HTERT RPE-1 (cell line): ENCODE data around the gene RCSD1.
"Not testable (repeated sequence)": the region's sequence is repeated elsewhere in the genome, so short reads cannot be mapped to it uniquely, and the experiment has no call there.

Experiments used
- in situ Hi-C: fragments of 300-500 bp; cut with MboI; formaldehyde crosslinking; loops from 4 replicates; pipeline ENCODE4 v1.14.3; 2020; ENCODE audit warnings: low sequenced_read_pairs

RCSD1 gene

DNA sequence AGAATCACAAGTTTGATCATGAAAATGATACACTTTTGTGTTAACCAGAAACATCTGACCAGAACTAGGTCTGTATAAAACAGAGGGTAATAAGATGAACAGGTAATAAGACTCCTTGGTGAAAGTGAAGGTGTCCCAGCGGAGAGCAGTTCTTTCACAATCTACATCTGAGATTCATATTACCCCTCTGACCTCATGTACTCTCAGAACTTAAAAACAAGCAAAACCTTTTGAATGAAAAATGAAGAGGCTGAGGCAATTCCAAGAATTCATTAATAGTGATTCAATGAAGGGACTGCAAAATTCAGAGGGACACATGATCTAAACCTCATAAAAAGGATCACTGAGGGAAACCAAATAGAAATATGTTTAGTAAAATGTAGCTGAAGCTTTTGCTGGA lies 80.8 kb downstream of the RCSD1 start:
- in situ Hi-C loops = no loop called here

DNA sequence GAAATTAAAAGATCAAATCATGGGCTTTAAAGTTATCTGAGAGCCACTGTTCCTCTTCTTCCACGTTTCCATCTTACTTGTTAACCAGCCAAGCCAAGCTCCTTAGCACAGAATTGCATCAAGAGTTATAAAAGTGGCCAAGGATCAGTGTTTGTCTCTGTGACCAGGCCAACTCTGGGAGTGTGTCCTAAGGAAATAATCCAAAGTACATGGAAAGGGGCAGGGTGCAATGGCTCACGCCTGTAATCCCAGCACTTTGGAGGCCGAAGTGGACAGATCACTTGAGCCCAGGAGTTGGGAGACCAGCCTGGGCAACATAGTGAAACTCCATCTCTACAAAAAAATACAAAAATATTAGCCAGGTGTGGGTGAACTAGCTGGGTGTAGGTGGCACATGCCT lies 81.8 kb downstream of the RCSD1 start:
- in situ Hi-C loops = no loop called here

DNA sequence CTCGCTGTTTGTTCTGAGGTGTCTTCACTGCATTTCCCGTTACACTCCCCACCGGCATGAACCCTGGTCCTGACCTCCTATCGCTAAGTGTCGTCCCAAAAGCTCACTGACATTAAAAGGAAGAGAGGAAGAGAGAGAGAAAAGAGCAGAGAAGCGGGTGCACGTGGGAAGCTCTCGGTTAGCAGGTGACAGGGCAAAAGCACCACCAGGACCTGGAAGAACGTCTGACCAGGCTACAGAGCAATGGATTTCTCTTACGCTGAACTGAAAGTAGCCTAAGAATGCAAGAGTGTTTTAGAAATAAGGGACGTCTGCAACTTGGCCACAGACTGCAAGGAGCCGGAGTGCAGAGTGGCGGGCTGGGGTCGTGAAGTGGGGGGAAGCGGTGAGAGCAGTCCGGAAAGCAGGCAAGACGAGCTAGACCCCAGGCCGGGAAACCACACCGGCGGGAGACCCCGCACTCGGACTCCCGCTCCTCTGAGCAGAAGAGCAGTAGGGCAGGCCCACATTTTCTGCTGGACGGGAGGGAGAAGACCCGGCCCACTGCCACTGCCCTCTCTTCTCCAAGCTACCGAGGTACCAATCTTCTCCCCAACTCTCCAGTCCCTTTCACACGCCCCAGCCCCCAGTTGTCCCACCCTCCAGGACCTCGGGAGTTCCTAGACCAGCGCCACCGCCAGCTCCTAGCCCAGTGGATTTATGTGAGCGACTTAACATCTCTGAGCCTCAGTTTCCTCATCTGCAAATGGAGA lies 83.5 kb downstream of the RCSD1 start:
- in situ Hi-C loops = no loop called here

DNA sequence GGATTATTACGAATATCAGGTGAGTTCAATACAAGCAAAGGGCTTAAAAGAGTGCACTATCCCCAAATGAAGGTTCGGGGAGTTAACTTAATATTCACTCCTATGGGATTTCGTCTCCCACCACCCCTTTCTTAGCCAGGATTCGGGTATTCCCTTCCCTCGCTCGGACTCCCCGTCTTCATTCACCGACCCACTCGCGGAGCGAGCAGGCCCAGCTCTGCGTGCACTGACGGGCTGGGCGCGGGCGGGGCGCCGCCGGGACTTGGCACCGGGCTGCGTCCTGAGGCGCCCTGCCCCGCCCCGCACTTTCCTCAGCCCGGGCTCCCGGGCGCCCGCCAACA lies 84.0 kb downstream of the RCSD1 start:
- in situ Hi-C loops = no loop called here

DNA sequence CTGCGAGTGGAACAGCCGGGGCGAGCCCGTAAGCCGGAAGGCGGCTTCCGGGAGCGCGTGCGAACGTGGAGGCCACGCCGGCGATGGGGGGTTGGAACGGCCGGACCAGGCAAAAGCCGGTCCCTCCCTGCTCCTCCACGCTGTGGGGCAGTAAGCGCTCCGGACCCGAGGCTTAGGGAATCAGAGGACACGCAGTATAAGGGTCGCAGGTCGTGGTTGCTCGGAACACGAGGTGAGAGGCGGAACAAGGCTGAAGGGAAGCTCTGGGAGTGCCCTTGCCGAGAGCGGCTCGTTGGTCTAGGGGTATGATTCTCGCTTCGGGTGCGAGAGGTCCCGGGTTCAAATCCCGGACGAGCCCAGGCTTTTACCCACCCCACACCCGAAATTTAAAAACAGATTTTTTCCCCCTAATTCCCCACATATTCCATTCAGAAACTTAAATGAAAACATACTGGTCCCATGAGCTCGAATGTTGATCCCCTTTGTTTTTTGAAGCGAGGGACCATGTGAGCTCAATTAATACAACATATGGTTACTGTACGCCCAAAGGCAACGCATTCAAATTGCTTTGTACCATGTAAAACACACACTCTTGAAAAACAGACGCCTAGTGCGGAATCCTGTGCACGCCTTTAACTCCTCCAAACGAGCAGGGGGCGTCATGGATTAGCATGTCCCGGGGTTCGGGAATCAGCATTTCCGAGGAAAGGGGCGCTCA lies 84.6 kb downstream of the RCSD1 start:
- in situ Hi-C loops = no loop called here

DNA sequence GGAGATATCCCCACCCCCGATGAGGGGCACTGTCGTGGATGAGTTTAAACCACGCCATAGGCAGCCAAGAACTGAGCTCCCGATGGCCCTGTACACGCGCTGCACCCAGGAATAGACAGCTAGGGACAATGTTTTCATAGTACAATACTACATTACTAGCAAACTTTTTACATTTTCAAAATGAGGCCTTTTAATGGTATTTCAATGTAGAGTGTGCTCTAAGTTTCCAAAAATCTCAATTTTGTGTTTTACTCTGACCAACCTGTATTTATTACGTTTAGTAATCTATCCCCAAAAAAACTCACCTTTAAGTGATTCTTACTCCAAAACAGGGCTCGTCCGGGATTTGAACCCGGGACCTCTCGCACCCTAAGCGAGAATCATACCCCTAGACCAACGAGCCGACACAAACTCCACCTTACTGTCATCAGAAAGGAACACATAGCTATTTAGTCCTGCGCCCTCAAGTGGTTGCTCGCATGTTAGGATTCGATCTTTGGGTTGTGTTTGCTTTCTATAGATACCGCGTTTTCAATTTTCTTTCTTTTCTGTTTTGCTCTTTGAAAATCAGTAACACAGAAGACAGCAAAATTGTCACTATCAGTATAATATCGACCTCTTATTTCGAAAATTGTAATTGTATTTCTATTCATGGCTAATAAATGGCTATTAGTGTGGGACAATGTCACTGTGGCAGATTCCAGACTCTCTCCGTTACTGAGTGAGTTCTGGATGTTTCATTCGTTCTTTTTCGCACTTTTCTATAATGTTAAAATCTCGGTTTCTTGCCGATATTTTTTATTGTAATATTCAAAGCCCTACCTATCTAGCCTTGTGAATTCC lies 85.3 kb downstream of the RCSD1 start:
- in situ Hi-C loops = no loop called here

DNA sequence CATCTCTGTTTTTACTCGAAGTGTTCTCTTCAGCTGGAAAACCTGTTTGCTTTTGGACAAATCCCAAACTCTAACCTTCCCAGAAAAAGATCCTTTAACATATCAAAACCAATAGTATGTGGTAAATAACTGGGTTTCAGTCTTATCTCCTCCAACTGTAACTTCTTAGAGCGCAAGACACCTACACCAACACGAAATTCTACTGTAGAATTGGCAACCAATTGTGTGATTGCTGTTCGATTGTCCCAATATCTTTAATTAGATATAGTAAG lies 85.9 kb downstream of the RCSD1 start:
- in situ Hi-C loops = no loop called here

DNA sequence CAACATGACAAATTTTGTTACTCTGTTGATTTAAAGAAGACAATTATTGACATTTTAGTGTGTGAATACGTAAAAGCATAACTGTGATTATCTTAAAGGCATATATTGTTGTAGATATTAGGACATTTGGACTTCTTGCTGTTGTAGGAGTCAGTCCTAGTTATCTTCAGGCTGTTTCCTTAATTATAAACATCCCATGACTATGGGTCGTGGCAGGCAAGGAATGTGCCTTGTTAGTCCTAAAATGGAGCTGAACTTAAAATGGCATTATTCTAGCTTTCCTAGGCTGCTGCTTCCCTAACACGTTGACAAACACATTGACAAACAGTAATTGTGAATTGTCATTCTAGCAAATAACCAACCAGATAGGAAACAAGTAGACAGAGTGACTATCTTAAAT lies 87.3 kb downstream of the RCSD1 start:
- in situ Hi-C loops = no loop called here

DNA sequence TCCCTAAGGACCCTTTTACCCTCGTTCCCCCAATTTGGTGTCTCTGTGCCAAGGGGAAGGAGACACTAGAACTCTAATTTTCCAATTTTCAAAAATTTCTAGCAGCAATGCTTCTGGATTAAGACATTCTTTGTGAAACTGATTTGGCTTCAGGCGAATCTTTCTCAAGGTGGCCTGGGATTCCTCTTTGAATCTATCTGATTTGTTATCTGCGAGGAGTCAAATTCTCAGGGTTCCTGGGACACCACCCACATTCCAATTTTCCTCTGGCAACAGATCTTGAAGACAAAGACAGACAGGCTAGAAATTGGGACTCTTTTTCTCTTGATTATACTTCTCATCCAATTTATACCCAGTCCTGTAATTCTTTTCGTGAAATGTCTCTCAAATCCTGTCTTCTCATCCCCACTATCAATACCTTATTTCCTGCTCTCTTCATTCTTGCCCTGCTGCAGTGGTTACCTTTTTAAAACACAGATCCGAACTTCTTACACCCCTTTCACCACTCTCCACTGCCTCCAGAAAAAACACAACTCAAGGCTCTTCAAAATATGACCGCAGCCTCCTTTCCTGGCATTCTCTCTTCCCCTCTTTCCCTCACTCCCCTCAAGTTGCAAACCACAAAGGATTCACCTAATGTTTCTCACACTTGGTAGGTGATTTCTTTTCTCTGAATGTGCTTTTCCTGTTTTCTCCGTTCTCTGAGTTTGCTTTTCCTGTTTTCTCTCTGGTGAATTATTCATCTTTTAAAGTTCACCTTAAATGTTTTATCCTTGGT lies 89.1 kb downstream of the RCSD1 start:
- in situ Hi-C loops = no loop called here

DNA sequence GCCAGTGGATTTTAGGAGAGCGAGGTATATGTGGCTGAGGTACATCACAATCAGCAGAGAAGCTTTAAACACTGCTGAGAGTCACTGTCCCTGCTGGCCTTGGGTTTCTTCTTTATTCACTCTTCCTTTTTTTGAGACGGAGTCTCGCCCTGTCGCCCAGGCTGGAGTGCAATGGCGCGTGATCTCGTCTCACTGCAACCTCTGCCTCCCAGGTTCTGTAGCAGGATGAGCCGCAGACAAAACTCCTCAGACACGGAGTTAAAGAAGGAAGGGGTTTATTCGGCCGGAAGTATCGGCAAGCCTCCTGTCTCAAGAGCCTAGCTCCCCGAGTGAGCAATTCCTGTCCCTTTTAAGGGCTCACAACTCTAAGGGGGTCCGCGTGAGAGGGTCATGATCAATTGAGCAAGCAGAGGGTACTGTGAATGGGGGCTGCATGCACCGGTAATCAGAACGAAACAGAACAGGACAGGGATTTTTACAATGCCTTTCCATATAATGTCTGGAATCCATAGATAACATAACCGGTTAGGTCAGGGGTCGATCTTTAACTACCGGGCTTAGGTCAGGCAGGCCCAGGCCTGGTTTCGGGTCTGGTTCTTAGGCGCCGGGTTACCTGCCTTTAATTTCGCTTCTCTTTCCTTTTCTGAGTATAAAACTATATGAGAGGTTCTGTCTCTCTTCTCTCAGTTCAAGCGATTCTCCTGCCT lies 89.8 kb downstream of the RCSD1 start:
- in situ Hi-C loops = not testable (repeated sequence)

DNA sequence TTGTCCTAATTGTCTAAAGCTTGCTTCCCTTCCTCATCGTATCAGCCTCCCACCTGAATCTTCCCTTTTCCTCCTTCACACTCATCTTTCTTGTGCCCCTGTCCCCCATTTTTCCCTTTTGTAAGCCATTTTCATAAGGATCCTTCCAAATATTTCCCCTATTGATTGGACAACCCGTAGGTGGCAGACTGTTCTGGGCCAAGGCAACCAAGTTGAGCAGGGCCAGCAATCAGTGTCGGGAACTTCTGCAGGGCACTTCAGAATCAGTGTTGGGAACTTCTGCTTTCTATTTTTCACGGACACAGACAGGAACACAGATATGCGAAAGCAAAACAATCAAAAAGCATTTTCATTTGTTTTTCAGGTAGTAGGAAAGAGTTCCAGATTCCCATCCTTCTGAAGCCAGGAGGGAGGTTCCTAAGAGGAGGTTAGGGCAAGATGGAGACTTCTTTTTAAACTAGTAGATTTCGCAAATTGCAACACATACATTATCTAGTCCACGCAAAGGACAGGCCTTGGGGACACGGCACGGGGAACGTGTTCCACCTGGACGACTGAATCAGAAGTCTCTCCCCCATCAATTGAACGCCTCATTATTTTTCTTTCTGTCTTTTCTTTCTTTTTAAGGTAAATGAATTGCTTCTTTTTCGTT lies 91.1 kb downstream of the RCSD1 start:
- in situ Hi-C loops = no loop called here

DNA sequence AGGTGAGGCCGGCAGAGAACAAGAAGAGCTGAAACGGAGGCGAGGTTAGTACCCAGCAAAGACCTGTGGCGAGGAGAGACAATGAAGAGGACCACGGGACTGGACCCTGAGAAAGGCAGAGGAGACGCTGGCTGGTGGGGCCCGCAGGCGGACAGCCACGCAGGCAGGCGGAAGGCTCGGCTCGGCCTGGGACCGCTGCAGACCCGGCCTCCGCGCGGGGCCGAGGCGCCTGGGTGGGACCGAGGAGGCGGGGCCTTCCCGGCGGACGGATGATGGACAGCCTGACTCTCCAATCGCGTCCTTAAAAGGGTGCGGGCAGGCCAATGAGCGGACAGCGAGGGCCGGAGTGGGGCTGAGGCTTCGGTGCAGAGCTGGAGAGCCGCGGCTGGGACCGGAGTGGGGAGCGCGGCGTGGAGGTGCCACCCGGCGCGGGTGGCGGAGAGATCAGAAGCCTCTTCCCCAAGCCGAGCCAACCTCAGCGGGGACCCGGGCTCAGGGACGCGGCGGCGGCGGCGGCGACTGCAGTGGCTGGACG lies 91.7 kb downstream of the RCSD1 start, which contains the start of gene MPZL1:
Gene MPZL1 (plus strand): TSS at position 366 of the 535 bp plus-strand sequence. CDS start 170 bp downstream, outside the sequence.
- in situ Hi-C loops = no loop called here

DNA sequence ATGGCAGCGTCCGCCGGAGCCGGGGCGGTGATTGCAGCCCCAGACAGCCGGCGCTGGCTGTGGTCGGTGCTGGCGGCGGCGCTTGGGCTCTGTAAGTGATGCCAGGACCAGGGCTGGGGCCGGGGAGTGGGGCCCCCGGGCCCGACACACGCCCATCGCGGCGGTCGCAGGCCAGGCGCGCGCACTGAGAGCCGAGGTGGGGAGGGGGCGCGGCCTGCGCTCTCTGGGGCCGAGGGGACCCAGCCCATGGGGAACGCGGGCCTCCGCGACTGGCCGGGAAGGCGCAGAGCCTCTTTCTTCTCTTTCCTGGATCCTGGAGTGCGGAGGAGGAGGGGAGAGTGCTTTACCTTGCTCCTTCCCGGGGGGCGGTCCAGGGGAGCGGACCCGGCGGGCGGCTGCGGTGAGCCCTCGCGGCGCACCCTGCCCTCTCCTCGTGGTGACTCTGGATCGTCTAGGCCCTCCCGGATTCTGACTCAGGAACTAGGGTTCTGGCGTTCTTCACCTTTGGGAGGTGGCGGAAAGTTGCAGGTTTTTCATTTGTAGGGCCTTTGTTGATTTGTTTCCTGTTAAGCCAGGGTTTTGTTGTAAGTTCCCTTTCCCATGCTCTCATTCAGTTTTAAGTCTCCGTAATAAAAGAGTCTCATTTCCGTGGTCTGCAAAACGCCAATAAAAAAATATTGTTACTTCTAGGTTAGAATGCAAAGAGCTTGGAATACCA lies 92.3 kb downstream of the RCSD1 start:
- in situ Hi-C loops = no loop called here

DNA sequence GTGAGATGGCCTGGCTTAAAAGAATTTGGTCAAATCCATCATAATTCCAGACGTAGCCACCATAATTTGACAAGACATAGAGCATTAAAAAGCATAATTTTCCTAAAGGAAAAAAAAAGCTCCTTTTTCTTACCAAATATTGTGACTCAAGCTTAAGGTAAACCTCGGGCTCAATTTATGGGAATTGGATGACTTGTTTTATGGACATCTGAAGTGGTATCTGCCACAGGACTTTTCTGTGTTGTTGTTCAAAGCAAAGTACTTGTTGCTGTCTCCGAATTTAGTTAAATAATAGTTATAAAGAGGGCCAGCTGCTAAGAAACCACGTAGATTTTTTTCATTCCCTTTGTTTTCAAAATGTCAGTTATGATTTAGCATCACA lies 92.8 kb downstream of the RCSD1 start:
- in situ Hi-C loops = no loop called here

DNA sequence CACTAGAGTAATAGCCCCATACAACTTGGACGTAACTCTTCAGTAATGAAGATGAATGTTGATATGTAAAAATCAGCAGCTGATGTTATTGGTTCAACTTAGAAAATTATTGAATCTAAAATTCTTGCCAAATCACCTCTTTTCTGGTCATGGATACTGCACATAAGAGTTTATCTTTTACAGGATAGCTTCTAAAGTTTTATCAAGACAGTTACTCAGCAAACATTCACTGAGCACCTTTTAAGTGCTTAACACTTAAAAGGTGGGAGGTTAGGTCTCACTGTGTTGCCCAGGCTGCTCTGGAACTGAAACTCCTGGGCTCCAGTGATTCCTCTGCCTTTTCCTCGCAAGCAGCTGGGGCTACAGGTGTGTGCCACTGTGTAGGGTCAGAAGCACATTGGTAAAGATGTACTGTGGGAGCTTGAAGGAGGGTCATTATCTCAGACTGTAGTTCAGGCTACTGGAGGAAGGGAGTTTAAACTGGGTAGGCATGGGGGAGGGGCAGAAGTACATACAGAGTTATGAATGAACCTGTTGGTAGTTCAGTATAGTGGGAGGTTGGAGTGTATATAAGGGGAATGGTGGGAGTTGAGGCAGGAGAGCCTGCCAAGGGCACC lies 93.8 kb downstream of the RCSD1 start:
- in situ Hi-C loops = no loop called here

DNA sequence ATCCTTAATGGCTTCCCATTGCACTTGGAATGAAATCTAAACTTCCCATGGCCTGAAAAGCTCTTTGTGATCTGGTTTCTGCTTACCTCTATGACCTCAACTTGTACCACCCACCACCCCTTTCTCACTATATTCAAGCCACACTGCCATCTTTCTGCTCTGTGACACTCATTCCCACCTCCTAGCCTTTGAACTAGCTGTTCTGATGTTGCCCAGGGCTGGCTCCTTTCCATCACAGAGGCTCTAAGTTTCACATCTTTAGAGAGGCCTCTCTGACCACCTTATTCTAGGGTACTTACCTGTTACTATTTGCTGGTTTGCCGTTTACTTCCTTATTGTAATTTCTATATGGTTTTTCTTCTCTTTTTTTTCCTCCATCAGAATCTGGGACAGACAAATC lies 96.0 kb downstream of the RCSD1 start:
- in situ Hi-C loops = no loop called here

DNA sequence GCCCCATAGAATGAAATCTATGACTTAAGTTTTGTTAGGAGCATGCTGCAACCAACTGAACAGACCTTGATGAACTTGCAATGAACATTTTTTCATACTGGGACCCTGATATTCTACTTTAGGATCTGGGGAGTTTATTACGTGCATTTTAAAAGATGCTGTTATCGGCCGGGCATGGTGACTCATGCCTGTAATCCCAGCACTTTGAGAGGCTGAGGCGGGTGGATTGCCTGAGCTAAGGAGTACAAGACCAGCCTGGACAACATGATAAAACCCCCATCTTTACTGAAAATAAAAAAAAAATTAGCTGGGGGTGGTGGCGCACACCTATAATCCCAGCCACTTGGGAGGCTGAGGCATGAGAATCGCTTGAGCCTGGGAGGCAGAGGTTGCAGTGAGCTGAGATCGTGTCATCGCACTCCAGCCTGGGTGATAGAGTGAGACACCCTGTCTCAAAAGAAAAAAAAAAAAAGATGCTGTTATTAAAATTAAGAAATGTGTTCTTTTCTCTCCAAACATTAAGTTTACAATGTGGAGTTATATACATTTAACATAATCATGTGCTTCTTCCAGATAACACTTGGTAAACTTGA lies 98.9 kb downstream of the RCSD1 start:
- in situ Hi-C loops = no loop called here

DNA sequence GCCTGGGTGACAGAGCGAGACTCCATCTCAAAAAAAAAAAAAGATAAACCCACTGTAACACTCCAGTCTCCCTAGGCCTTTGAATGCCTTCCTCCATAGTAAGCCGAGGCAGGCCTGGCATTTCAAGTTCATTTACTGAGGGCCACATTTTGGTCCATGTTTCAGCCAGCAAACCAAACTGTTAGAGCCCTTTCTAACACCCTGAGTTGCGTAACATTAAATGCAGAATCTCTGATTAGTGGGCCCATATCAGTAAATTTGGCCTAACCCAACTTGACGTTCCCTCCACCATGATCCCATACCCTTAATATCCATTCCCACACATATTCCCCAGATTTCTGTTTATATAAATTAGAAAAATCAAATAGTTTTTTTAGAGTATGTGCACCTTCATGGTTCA lies 104.2 kb downstream of the RCSD1 start:
- in situ Hi-C loops = no loop called here
